Tibial nerve (tissue), 4 donors: ENCODE measurements around the gene LAMC3. TPM values are rescaled to one million over a fixed set of nuclear protein-coding genes. Genes with fewer than 3 reads are reported as not detected.

ENCODE experiments used
- DNase-seq, 2 donors: peaks; one replicate each; pipeline ENCODE4 v3.0.0-alpha.2; 2019; ENCODE audit warnings: low spot score in 2 of 2
- H3K27ac ChIP-seq, 4 donors: fragments of 200-600 bp; sonication (generic) in 3 of 4; one replicate each; pipeline ENCODE4 v1.5.1; 2017 to 2019; ENCODE audit warnings: mild to moderate bottlenecking in 1 of 4
- H3K27me3 ChIP-seq, 2 donors: fragments of 200-600 bp; sonication (generic) in 1 of 2; one replicate each; pipeline versions ENCODE4 v1.5.1 to v1.6.0; 2017 to 2019
- H3K36me3 ChIP-seq, 3 donors: fragments of 200-600 bp; sonication (generic); one replicate each; pipeline ENCODE4 v1.5.1; 2018 to 2019
- H3K4me1 ChIP-seq, 4 donors: fragments of 200-600 bp; sonication (generic) in 3 of 4; one replicate each; pipeline ENCODE4 v1.5.1; 2017 to 2019
- H3K4me3 ChIP-seq, 4 donors: fragments of 200-600 bp; sonication (generic) in 3 of 4; one replicate each; pipeline ENCODE4 v1.5.1; 2017 to 2019; ENCODE audit warnings: mild to moderate bottlenecking in 1 of 4, moderate library complexity in 1 of 4
- H3K9me3 ChIP-seq, 4 donors: fragments of 200-600 bp; sonication (generic) in 3 of 4; one replicate each; pipeline ENCODE4 v1.5.1; 2017 to 2019
- EP300 ChIP-seq, 2 donors: sonication (generic); formaldehyde crosslinking; IDR thresholded peaks; one replicate each; pipeline ENCODE4 v1.6.1; 2017; ENCODE audit warnings: antibody characterized with exemption in 2 of 2, mild to moderate bottlenecking in 1 of 2
- POLR2A ChIP-seq, 2 donors: fragments of 450-650 bp; IDR thresholded peaks; one replicate each; pipeline ENCODE4 v1.6.1; 2017; ENCODE audit warnings: antibody characterized with exemption in 2 of 2, mild to moderate bottlenecking in 2 of 2, moderate library complexity in 2 of 2
- WGBS, 2 donors: methylation state at CpG; one replicate each; pipeline ENCODE4 v1.1.5; 2018; 5-methylcytosine and 5-hydroxymethylcytosine counted together
- total RNA-seq, 4 donors: library from RNA; depleted of rRNA; stranded (reverse); fragments of >200 nt; gene quantifications; one replicate each; pipeline ENCODE4 v1.1.0, GENCODE V29; 2016
- TF ChIP-seq, protein P1 (sequence below), 5 experiments: fragments of 200-600 bp in 3 of 5; fragments of 450-650 bp in 2 of 5; sonication (generic) in 3 of 5; IDR thresholded peaks; one replicate each; pipeline ENCODE4 v1.5.1; 2016 to 2019; ENCODE audit warnings: antibody characterized with exemption in 5 of 5, mild to moderate bottlenecking in 3 of 5, moderate library complexity in 2 of 5

The LAMC3 gene
- total RNA-seq, 4 donors from 2014 or later, result 0.21 to 1.6 TPM; not detected in 2

DNA sequence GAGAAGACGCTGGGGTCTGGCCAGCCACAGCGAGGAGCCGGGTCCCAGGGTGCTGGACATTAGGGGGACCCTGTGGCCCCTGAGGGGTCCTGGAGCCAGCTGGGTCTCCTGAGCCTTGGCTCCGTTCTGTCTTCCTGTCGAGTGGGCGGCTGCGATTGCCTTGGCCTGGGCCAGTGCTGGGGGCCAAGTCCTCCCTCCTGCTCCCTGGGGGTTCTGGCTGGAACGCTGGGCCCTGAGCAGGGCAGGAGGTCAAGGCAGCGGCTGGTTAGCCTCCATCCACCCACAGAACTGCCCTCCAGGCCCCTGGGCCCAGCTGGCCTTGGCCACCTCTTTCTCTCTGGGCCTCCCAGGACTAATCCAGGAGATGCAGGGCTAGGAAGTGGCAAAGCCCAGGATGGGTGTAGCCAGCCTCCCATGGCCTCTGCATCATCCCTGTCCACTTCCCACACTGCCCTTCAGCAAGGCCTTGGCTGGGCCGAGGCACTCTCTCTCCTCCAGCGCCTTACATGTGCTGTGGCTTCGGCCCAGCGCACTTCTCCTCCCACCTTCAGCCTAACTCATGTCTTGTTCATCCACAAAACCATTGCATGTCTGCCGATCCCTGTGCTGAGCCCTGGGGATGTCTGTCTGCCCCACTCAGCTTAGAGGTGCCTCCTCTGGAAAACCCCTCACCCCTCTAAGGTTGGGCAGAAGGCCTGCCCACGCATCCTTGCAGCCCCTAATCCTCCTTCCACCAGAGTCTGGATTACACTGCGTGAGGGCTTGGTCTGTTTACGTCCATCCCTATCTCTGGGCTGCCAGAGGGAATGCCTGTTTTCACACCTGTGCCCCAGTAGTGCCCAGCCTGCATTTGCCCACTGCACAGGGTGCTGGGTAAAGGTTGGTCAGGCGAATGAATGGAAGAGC lies 5.0 kb downstream of the LAMC3 start:
- TF ChIP-seq POLR2A (IDR thresholded peaks at IDR 0.05) (no peak), EP300 (IDR thresholded peaks at IDR 0.05) (no peak)
- TF ChIP-seq, protein P1, sequence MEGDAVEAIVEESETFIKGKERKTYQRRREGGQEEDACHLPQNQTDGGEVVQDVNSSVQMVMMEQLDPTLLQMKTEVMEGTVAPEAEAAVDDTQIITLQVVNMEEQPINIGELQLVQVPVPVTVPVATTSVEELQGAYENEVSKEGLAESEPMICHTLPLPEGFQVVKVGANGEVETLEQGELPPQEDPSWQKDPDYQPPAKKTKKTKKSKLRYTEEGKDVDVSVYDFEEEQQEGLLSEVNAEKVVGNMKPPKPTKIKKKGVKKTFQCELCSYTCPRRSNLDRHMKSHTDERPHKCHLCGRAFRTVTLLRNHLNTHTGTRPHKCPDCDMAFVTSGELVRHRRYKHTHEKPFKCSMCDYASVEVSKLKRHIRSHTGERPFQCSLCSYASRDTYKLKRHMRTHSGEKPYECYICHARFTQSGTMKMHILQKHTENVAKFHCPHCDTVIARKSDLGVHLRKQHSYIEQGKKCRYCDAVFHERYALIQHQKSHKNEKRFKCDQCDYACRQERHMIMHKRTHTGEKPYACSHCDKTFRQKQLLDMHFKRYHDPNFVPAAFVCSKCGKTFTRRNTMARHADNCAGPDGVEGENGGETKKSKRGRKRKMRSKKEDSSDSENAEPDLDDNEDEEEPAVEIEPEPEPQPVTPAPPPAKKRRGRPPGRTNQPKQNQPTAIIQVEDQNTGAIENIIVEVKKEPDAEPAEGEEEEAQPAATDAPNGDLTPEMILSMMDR (IDR thresholded peaks at IDR 0.05), result no peak
- Histone ChIP-seq H3K4me1 (peaks cover 0 to 5% (median 0%) of the 10 kb centered on the region in 4 donors), H3K36me3 (no peaks in the 10 kb centered on the region), H3K4me3 (no peak overlapping the region), H3K27ac (no peak overlapping the region), H3K9me3 (no peaks in the 10 kb centered on the region), H3K27me3 (peaks cover 0 to 59% of the 10 kb centered on the region in 2 donors)
- WGBS, 2 donors, result 65 to 70% methylated on average over 15 to 18 of the region's 18 CpGs
- no peak for DNase-seq

DNA sequence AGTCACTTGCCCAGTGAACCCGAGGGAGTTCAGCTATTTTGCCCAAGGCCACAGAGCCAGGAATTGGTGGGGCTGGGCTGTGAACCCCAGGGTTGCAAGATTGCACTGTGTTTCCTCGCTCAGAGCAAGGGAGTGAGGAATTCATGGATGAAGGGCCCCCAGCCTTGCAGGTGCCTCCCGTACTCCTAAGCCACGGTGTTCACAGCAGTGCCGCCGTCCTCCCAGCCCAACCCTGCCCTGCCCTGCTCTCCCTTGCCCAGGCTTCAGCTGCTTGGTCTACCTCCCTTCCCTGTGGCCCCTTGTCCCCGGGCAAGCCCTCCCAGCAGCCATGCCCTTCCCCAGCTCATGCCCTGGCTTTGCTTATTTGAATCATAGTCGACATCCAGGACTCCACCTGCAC lies 6.1 kb downstream of the LAMC3 start:
- H3K36me3 ChIP-seq, result no peaks in the 10 kb centered on the region
- peaks cover 0 to 8% (median 0%) of the 10 kb centered on the region in 4 donors for H3K9me3 ChIP-seq
- DNase-seq, result no peak
- TF ChIP-seq EP300 (IDR thresholded peaks at IDR 0.05) (no peak), POLR2A (IDR thresholded peaks at IDR 0.05) (no peak)
- TF ChIP-seq, protein P1 (IDR thresholded peaks at IDR 0.05), result no peak
- H3K4me3 ChIP-seq, result no peak overlapping the region
- no peaks in the 10 kb centered on the region for H3K4me1 ChIP-seq
- H3K27ac ChIP-seq, result no peak overlapping the region
- 81 to 96% methylated on average over 8 of the region's 8 CpGs for WGBS, 2 donors
- H3K27me3 ChIP-seq, result peaks cover 0 to 49% of the 10 kb centered on the region in 2 donors

DNA sequence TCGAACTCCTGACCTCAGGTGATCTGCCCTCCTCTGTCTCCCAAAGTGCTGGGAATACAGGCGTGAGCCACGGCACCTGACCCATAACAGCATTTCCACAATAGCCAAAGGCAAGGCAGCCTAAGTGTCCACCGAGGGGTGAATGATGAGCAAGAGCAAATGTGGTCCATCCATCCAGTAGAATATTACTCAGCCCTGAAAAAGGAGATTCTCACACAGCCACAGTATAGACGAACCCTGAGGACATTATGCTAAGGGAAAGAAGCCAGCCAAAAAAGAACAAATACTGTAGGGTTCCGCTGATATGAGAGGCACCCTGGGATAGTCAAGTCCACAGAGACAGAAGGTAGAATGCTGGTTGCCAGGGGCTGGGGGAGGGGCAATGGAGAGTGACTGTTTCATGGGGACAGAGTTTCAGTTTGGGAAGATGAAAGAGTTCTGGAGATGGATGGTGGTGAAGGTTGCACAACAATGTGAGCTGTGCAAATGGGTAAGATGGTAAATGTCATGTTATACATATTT lies 7.0 kb downstream of the LAMC3 start:
- no peak for DNase-seq
- Histone ChIP-seq H3K27ac (no peak overlapping the region), H3K4me1 (no peaks in the 10 kb centered on the region), H3K27me3 (peaks cover 0 to 41% of the 10 kb centered on the region in 2 donors), H3K36me3 (no peaks in the 10 kb centered on the region), H3K9me3 (peaks cover 0 to 16% (median 0%) of the 10 kb centered on the region in 4 donors), H3K4me3 (no peak overlapping the region)
- 95% methylated on average over 6 of the region's 6 CpGs for WGBS, 2 donors
- TF ChIP-seq, protein P1 (IDR thresholded peaks at IDR 0.05), result no peak
- no peak for TF ChIP-seq EP300 (IDR thresholded peaks at IDR 0.05)
- TF ChIP-seq POLR2A (IDR thresholded peaks at IDR 0.05), result no peak

DNA sequence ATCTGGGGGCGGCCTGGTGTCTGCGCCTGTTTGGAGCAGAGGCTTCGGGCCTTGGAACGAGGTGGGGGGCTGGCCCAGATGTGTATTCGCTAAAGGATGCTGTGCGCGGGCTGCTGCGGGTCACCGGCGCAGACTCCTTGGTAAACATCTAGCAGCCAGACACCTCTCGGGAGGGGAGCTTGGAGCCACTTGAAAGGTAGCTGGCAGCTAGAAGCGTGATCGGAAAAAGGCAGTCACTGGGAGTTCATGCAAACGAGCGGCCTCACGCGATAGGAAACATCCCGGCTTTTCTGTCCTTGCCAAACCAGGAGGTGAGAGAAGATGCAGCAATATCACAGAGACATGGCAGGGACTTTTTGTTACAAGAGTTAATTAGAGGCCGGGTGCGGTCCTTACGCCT lies 8.1 kb downstream of the LAMC3 start:
- H3K9me3 ChIP-seq, result peaks cover 0 to 19% (median 0%) of the 10 kb centered on the region in 4 donors
- no peak overlapping the region for H3K4me3 ChIP-seq
- no peak for TF ChIP-seq EP300 (IDR thresholded peaks at IDR 0.05)
- TF ChIP-seq, protein P1 (IDR thresholded peaks at IDR 0.05), result no peak
- TF ChIP-seq POLR2A (IDR thresholded peaks at IDR 0.05), result no peak
- H3K36me3 ChIP-seq, result no peaks in the 10 kb centered on the region
- H3K27ac ChIP-seq, result no peak overlapping the region
- WGBS, 2 donors, result 64 to 73% methylated on average over 21 of the region's 21 CpGs
- no peak for DNase-seq
- H3K27me3 ChIP-seq, result peaks cover 0 to 30% of the 10 kb centered on the region in 2 donors
- H3K4me1 ChIP-seq, result no peaks in the 10 kb centered on the region

DNA sequence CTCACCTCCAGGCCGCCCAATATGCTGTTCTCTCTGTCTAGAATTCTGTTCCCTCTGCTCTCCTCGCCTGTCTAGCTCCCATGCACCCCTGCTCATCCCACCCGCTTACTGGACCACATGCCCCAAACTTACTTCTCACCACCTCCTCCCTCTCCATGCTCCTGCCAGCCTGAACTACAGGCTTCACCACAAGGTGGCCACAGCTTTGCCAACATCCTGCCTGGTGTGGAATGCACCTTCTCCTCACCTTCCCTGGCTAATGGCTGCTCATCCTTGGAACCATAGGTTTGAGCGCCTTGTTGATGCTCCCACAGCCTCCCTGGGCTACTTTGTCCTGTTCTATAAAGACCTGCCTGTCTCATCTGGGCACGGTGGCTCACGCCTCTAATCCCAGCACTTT lies 9.6 kb downstream of the LAMC3 start:
- Histone ChIP-seq H3K27ac (no peak overlapping the region), H3K36me3 (no peaks in the 10 kb centered on the region), H3K9me3 (peaks cover 0 to 19% (median 0%) of the 10 kb centered on the region in 4 donors), H3K4me3 (no peak overlapping the region), H3K4me1 (no peaks in the 10 kb centered on the region), H3K27me3 (peaks cover 0 to 20% of the 10 kb centered on the region in 2 donors)
- no peak for DNase-seq
- WGBS, 2 donors, result 82 to 89% methylated on average over 6 of the region's 6 CpGs
- TF ChIP-seq EP300 (IDR thresholded peaks at IDR 0.05) (no peak), POLR2A (IDR thresholded peaks at IDR 0.05) (no peak)
- TF ChIP-seq, protein P1 (IDR thresholded peaks at IDR 0.05), result no peak
